ENCODE measurements around the gene PARP1.

GRCh38 chr1:226376300-226376699 lies 31.6 kb downstream of the PARP1 start:
- TF ChIP-seq CTCF (conservative IDR thresholded peaks at IDR 0.05; ENCODE audit: low read length) (no peak), EZH2phosphoT487 (IDR thresholded peaks at IDR 0.05; ENCODE audit: borderline replicate concordance, low read depth, low read length) (no peak)
